ENCODE measurements around the gene SCAMP4.

SCAMP4 gene

DNA sequence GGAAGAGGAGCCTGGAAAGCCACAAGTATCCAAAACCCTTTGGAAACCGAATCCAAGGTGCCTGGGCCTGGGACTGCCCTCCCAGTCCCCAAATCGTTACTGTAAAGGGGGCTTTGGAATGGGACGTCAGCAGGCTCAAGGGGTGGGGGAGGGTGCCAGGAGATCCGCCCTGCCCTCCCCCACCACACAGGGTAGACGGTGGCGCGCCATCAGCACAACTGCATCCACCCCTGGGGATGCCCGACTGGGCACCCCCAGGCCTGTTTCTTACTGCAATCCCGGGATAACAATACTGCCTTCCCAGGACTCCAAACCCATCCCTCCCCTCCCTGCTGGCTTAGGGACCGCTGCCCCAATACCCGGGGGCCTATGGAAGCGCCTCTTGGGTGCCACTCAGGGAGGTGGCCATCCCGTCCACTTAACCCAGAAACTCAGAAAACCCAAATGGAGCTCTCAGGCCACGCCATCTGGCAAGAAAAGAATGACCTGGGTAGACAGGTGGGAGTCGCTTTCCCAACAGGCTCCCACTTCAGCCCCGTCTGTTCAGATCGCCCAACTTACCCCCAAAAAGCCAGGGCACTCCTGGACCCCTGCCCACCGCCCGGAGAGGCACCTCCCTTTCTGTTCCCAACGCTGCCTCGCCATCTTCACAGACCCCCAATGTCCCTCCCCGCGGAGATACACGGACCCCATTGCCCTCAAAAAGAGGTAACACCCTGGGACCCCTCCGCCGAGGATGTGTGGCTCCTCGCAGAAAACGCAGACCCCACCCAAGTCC lies 44.2 kb upstream of the SCAMP4 start:
- no peak for DNase-seq (ENCODE audit: low spot score)
- no peak for ATAC-seq (ENCODE audit: low read depth)
- peak overlapping the region; percentile 82 for H3K27ac ChIP-seq (ENCODE audit: poor library complexity, severe bottlenecking)

DNA sequence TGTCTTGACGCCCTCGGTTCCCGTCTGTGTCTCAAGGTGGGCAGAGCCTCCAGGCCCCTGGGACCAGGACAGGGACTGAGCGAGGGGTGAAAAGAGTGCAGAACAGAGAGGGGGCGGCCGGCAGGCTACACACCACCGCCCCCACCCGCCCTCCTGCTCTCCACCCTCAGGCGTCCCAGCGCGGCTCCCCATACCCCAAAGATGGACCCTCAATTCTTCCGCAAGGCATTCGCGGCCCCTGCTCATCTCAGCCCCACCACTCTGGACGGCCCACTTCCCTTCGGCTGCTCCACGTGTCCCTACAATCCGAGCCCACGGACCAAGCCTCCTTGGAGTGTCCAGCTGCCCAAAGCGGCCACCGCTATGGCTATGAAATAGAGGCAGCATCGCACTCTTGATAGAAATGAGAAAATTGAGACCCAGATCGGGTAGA lies 43.6 kb upstream of the SCAMP4 start:
- no peaks in the 10 kb centered on the region for H3K9me3 ChIP-seq (ENCODE audit: severe bottlenecking)
- TF ChIP-seq, protein P1, sequence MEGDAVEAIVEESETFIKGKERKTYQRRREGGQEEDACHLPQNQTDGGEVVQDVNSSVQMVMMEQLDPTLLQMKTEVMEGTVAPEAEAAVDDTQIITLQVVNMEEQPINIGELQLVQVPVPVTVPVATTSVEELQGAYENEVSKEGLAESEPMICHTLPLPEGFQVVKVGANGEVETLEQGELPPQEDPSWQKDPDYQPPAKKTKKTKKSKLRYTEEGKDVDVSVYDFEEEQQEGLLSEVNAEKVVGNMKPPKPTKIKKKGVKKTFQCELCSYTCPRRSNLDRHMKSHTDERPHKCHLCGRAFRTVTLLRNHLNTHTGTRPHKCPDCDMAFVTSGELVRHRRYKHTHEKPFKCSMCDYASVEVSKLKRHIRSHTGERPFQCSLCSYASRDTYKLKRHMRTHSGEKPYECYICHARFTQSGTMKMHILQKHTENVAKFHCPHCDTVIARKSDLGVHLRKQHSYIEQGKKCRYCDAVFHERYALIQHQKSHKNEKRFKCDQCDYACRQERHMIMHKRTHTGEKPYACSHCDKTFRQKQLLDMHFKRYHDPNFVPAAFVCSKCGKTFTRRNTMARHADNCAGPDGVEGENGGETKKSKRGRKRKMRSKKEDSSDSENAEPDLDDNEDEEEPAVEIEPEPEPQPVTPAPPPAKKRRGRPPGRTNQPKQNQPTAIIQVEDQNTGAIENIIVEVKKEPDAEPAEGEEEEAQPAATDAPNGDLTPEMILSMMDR (IDR thresholded peaks at IDR 0.05; ENCODE audit: poor library complexity, severe bottlenecking), result no peak
- DNase-seq (ENCODE audit: low spot score) (no peak), ATAC-seq (ENCODE audit: low read depth) (no peak)
- H3K27ac ChIP-seq (ENCODE audit: poor library complexity, severe bottlenecking), result peak overlapping the region; percentile 82
- H3K4me1 ChIP-seq (ENCODE audit: insufficient read depth, poor library complexity, severe bottlenecking), result peaks cover 23% of the 10 kb centered on the region
- H3K4me3 ChIP-seq (ENCODE audit: severe bottlenecking), result peak overlapping the region; percentile 61
- H3K36me3 ChIP-seq (ENCODE audit: low read depth), result no peaks in the 10 kb centered on the region
- H3K27me3 ChIP-seq (ENCODE audit: insufficient read depth, poor library complexity, severe bottlenecking), result no peaks in the 10 kb centered on the region

More for the DNA sequence above, 44.2 kb upstream of the SCAMP4 start:
- Histone ChIP-seq H3K36me3 (ENCODE audit: low read depth) (no peaks in the 10 kb centered on the region), H3K4me3 (ENCODE audit: severe bottlenecking) (peak overlapping the region; percentile 61), H3K27me3 (ENCODE audit: insufficient read depth, poor library complexity, severe bottlenecking) (no peaks in the 10 kb centered on the region), H3K4me1 (ENCODE audit: insufficient read depth, poor library complexity, severe bottlenecking) (peaks cover 29% of the 10 kb centered on the region), H3K9me3 (ENCODE audit: severe bottlenecking) (no peaks in the 10 kb centered on the region)
- TF ChIP-seq, protein P1 (IDR thresholded peaks at IDR 0.05; ENCODE audit: poor library complexity, severe bottlenecking), result no peak

DNA sequence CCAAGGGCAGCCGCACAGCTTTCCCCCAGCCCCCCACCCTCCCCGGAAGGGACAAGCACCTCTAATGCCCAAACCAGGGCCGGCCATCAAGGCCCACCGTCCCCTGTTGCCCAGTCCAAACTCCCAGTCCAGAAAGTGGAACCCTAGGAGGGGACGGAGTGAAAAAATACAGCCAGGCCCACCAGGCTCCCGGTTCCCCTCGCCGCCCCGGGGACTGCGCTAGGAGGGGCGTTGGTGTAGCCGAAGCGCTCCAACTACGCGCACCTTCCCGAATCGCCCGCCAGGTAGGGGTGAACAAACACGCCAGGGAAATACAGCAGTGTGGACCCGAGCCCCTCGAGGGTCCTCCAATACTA lies 43.2 kb upstream of the SCAMP4 start:
- Histone ChIP-seq H3K4me3 (ENCODE audit: severe bottlenecking) (peak overlapping the region; percentile 61), H3K27me3 (ENCODE audit: insufficient read depth, poor library complexity, severe bottlenecking) (no peaks in the 10 kb centered on the region), H3K9me3 (ENCODE audit: severe bottlenecking) (no peaks in the 10 kb centered on the region), H3K36me3 (ENCODE audit: low read depth) (no peaks in the 10 kb centered on the region), H3K4me1 (ENCODE audit: insufficient read depth, poor library complexity, severe bottlenecking) (peaks cover 23% of the 10 kb centered on the region), H3K27ac (ENCODE audit: poor library complexity, severe bottlenecking) (peak overlapping the region; percentile 82)
- DNase-seq (ENCODE audit: low spot score) (no peak), ATAC-seq (ENCODE audit: low read depth) (no peak)
- TF ChIP-seq, protein P1 (IDR thresholded peaks at IDR 0.05; ENCODE audit: poor library complexity, severe bottlenecking), result no peak

DNA sequence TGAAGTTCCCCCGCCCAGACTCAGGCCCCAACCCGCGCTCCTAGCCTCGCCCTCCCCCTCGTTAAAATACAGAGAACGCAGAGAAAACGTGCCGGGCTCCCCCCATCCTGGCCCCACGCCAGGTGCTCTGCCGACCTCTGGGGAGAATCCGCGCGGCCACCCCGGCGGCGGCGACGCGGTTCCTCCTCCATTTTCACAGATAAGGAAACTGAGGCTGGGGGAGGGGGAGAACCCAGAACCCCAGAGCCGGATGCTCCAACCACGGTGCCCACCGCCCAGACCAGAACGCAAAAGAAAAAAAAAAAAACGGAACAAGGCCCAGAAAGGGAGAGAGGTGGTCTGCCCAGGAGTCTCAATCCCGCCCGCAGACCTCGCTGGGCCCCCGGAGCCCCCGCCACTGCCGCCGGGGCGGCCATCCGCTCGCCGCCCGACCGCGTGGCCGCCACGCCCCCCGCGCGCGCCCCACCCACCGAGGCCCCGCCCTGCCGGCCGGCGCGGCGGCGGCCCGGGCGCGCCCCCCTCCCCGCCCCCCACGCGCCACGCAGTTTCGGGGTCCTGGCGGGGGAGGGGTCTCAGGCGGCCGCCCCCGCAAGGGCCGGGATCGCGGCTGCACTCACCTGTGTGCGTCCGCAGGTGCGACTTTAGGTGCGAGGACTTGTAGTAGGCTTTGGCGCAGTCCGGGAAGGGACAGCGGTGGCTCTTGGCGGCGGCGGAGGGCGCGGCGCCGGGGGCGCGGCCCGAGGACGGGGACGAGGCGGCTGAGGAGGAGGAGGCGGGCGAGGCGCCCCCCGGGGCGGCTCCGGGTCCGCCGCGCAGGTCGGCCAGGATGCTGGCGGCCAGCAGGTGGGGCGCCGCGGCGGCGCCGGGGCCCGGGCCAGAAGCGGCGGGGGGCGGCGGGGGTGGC lies 42.5 kb upstream of the SCAMP4 start:
- ATAC-seq (ENCODE audit: low read depth) (no peak), DNase-seq (ENCODE audit: low spot score) (no peak)
- H3K27ac ChIP-seq (ENCODE audit: poor library complexity, severe bottlenecking), result peak overlapping the region; percentile 82
- H3K9me3 ChIP-seq (ENCODE audit: severe bottlenecking), result no peaks in the 10 kb centered on the region
- TF ChIP-seq, protein P1 (IDR thresholded peaks at IDR 0.05; ENCODE audit: poor library complexity, severe bottlenecking), result no peak
- H3K36me3 ChIP-seq (ENCODE audit: low read depth), result no peaks in the 10 kb centered on the region
- peak overlapping the region; percentile 61 for H3K4me3 ChIP-seq (ENCODE audit: severe bottlenecking)
- no peaks in the 10 kb centered on the region for H3K27me3 ChIP-seq (ENCODE audit: insufficient read depth, poor library complexity, severe bottlenecking)
- peaks cover 22% of the 10 kb centered on the region for H3K4me1 ChIP-seq (ENCODE audit: insufficient read depth, poor library complexity, severe bottlenecking)
